CD4-positive, alpha-beta T cell treated with Interferon gamma for 1 hour (primary cell): ENCODE results near the gene DOK5.

ENCODE experiments used
- DNase-seq: peaks from one replicate; pipeline ENCODE4 v3.0.0-alpha.2; 2020

The DOK5 gene

GRCh38 chr20:54565255-54565654 is 89.9 kb downstream of the DOK5 start:
- DNase-seq = no peak

- DNase-seq = no peak
These were observed 90.8 kb downstream of the DOK5 start for GRCh38 chr20:54566031-54566688.

GRCh38 chr20:54570561-54570960 is 95.2 kb downstream of the DOK5 start:
- DNase-seq = no peak

- DNase-seq = no peak
These were observed 97.5 kb downstream of the DOK5 start for GRCh38 chr20:54572665-54573435.

- DNase-seq = no peak
These were observed 98.4 kb downstream of the DOK5 start for GRCh38 chr20:54573838-54574237.

- DNase-seq = no peak
These were observed 101.1 kb downstream of the DOK5 start for GRCh38 chr20:54576518-54576917.

GRCh38 chr20:54577637-54578036 is 102.2 kb downstream of the DOK5 start:
- DNase-seq = no peak

- DNase-seq = no peak
These were observed 109.8 kb downstream of the DOK5 start for GRCh38 chr20:54585217-54585616.

GRCh38 chr20:54587408-54587807 is 112.0 kb downstream of the DOK5 start:
- no peak for DNase-seq

- DNase-seq = no peak
These were observed 114.1 kb downstream of the DOK5 start for GRCh38 chr20:54589402-54590030.

- DNase-seq = no peak
These were observed 115.5 kb downstream of the DOK5 start for GRCh38 chr20:54590856-54591255.

- no peak for DNase-seq
These were observed 121.3 kb downstream of the DOK5 start for GRCh38 chr20:54596651-54597050.

- no peak for DNase-seq
These were observed 123.0 kb downstream of the DOK5 start for GRCh38 chr20:54598352-54598751.

GRCh38 chr20:54600634-54601033 is 125.2 kb downstream of the DOK5 start:
- no peak for DNase-seq

GRCh38 chr20:54601831-54602515 is 126.6 kb downstream of the DOK5 start:
- DNase-seq = no peak

- DNase-seq = no peak
These were observed 129.9 kb downstream of the DOK5 start for GRCh38 chr20:54605319-54605718.

GRCh38 chr20:54606380-54606779 is 131.0 kb downstream of the DOK5 start:
- DNase-seq = no peak

GRCh38 chr20:54608039-54608745 is 132.8 kb downstream of the DOK5 start:
- no peak for DNase-seq

GRCh38 chr20:54608943-54609342 is 133.6 kb downstream of the DOK5 start:
- no peak for DNase-seq

- DNase-seq = no peak
These were observed 136.5 kb downstream of the DOK5 start for GRCh38 chr20:54611708-54612412.

- no peak for DNase-seq
These were observed 143.0 kb downstream of the DOK5 start for GRCh38 chr20:54618412-54618811.

- DNase-seq = no peak
These were observed 143.8 kb downstream of the DOK5 start for GRCh38 chr20:54619181-54619580.
